ENCODE data around the gene HSD17B10.

GRCh38 chrX:53395605-53396298, 38.4 kb downstream of the HSD17B10 start:
- TF ChIP-seq POLR2AphosphoS5 (IDR thresholded peaks at IDR 0.05): no peak
- no peak for TF ChIP-seq CTCF (IDR thresholded peaks at IDR 0.05)
- no peak for TF ChIP-seq POLR2A (IDR thresholded peaks at IDR 0.05)

Data from stomach (tissue), 4 donors.